IMR-90 (cell line): ENCODE data around the gene ZYG11B. TPM values are rescaled to one million over a fixed set of nuclear protein-coding genes. Genes with fewer than 3 reads are reported as not detected.

Experiments used
- ATAC-seq: fragments of 200-7000 bp; cut with Tn5 transposase; 2 replicates; pipeline ENCODE4 v1.9.1; 2020; ENCODE audit warnings: low read depth, mild to moderate bottlenecking, moderate library complexity
- BruUV-seq: library from RNA; stranded (reverse); fragments of 400-500 nt; replicated peaks from 2 replicates; lab custom pipeline; 2021; lab: Mats Ljungman, UMichigan
- CTCF ChIA-PET: fragments of 300-600 bp; formaldehyde crosslinking; extraction: SDS; loops from one replicate; lab custom pipeline; 2021; ENCODE audit warnings: antibody characterized with exemption; lab: Yijun Ruan, JAX
- POLR2A ChIA-PET: fragments of 300-600 bp; sonication (Branson Sonifier 250); formaldehyde crosslinking; loops from one replicate; lab custom pipeline; 2022; ENCODE audit warnings: antibody characterized with exemption; ENCODE audit not compliant: unreplicated experiment; lab: Charles Lee
- DNase-seq: peaks from one replicate; pipeline ENCODE4 v3.0.0; 2013
- H2AFZ ChIP-seq: replicated peaks from 2 replicates; pipeline ENCODE3; 2013; ENCODE audit warnings: low read length, mild to moderate bottlenecking; ENCODE audit not compliant: poor library complexity
- H2AK5ac ChIP-seq: 2 replicates; pipeline ENCODE4 v1.6.1; 2013; ENCODE audit warnings: low read depth, low read length, inconsistent platforms
- H2AK9ac ChIP-seq: replicated peaks from 2 replicates; pipeline ENCODE3; 2013; ENCODE audit warnings: mild to moderate bottlenecking, low read depth, low read length, moderate library complexity; ENCODE audit not compliant: poor library complexity
- H2BK120ac ChIP-seq: 2 replicates; pipeline ENCODE4 v1.6.1; 2013; ENCODE audit warnings: low read depth, low read length, inconsistent platforms
- H2BK15ac ChIP-seq: 3 replicates; pipeline ENCODE4 v1.6.1; 2013; ENCODE audit warnings: low read depth, low read length, inconsistent platforms
- H2BK20ac ChIP-seq: 2 replicates; pipeline ENCODE4 v1.6.1; 2013; ENCODE audit warnings: low read depth, mild to moderate bottlenecking, inconsistent platforms, low read length, moderate library complexity
- H2BK5ac ChIP-seq: 2 replicates; pipeline ENCODE4 v1.6.1; 2013; ENCODE audit warnings: mild to moderate bottlenecking, low read depth, low read length, inconsistent platforms; ENCODE audit not compliant: poor library complexity, severe bottlenecking
- H3K14ac ChIP-seq: replicated peaks from 2 replicates; pipeline ENCODE4 v1.6.1; 2013; ENCODE audit warnings: low read depth, low read length, inconsistent platforms
- H3K18ac ChIP-seq: 2 replicates; pipeline ENCODE4 v1.6.1; 2013; ENCODE audit warnings: low read depth, low read length, control low read depth
- H3K23ac ChIP-seq: 2 replicates; pipeline ENCODE4 v1.6.1; 2013; ENCODE audit warnings: low read depth, low read length, inconsistent platforms
- H3K27ac ChIP-seq: 2 replicates; pipeline ENCODE4 v1.5.1; 2013; ENCODE audit warnings: mild to moderate bottlenecking, control low read depth, low read length; ENCODE audit not compliant: insufficient read depth
- H3K27me3 ChIP-seq: 2 replicates; pipeline ENCODE4 v1.6.1; 2013; ENCODE audit warnings: low read length; ENCODE audit not compliant: control insufficient read depth, insufficient read depth
- H3K36me3 ChIP-seq: 2 replicates; pipeline ENCODE4 v1.6.1; 2013; ENCODE audit warnings: low read length, mixed read lengths; ENCODE audit not compliant: control insufficient read depth, insufficient read depth
- H3K4ac ChIP-seq: 2 replicates; pipeline ENCODE4 v1.6.1; 2013; ENCODE audit warnings: low read depth, low read length, inconsistent platforms
- H3K4me1 ChIP-seq: 2 replicates; pipeline ENCODE4 v1.6.1; 2013; ENCODE audit warnings: low read length, mixed read lengths; ENCODE audit not compliant: control insufficient read depth, insufficient read depth
- H3K4me2 ChIP-seq: 2 replicates; pipeline ENCODE4 v1.6.1; 2013; ENCODE audit warnings: low read depth, mild to moderate bottlenecking, control low read depth, low read length, moderate library complexity
- H3K4me3 ChIP-seq: 2 replicates; pipeline ENCODE4 v1.5.1; 2013; ENCODE audit warnings: low read depth, mild to moderate bottlenecking, control low read depth, low read length, moderate library complexity; ENCODE audit not compliant: insufficient read depth
- H3K56ac ChIP-seq: 2 replicates; pipeline ENCODE4 v1.6.1; 2013; ENCODE audit warnings: low read length, inconsistent platforms; ENCODE audit not compliant: insufficient read depth; ENCODE audit errors: extremely low read depth
- H3K79me1 ChIP-seq, 2 experiments: 2 replicates each; pipeline ENCODE4 v1.6.1; 2013; ENCODE audit warnings: low read length in 2 of 2, inconsistent platforms in 1 of 2, low read depth in 1 of 2
- H3K9ac ChIP-seq: 2 replicates; pipeline ENCODE4 v1.6.1; 2013; ENCODE audit warnings: low read depth, low read length, control low read depth
- H3K9me1 ChIP-seq: 2 replicates; pipeline ENCODE4 v1.6.1; 2013; ENCODE audit warnings: low read length, inconsistent platforms; ENCODE audit not compliant: insufficient read depth
- H3K9me3 ChIP-seq: 2 replicates; pipeline ENCODE4 v1.6.1; 2013; ENCODE audit warnings: low read length; ENCODE audit not compliant: control insufficient read depth, insufficient read depth
- H4K20me1 ChIP-seq: 2 replicates; pipeline ENCODE4 v1.6.1; 2013; ENCODE audit warnings: low read length, inconsistent platforms; ENCODE audit not compliant: insufficient read depth
- H4K5ac ChIP-seq: 2 replicates; pipeline ENCODE4 v1.6.1; 2013; ENCODE audit warnings: mild to moderate bottlenecking, low read depth, low read length, control low read depth
- H4K8ac ChIP-seq, 2 experiments: 2 replicates each; pipeline ENCODE4 v1.6.1; 2013; ENCODE audit warnings: low read depth in 2 of 2, low read length in 2 of 2, control low read depth in 1 of 2, inconsistent platforms in 1 of 2
- H4K91ac ChIP-seq: 2 replicates; pipeline ENCODE4 v1.6.1; 2013; ENCODE audit warnings: low read depth, low read length, inconsistent platforms; ENCODE audit not compliant: insufficient read depth
- BHLHE40 ChIP-seq: fragments of 150-350 bp; IDR thresholded peaks from 2 replicates; pipeline ENCODE4 v1.6.1; 2016; ENCODE audit warnings: mild to moderate bottlenecking, low read depth, low read length
- WGBS, 2 experiments: methylation state at CpG; one replicate each; pipeline versions ENCODE4 v1.1.5 to v1.1.7; 2013; ENCODE audit warnings: missing lambda C conversion rate in 2 of 2; ENCODE audit not compliant: insufficient read length in 1 of 2; ENCODE audit errors: extremely low coverage in 2 of 2; 5-methylcytosine and 5-hydroxymethylcytosine counted together
- dilution Hi-C: fragments of 300-500 bp; cut with HindIII; formaldehyde crosslinking; loops from one replicate; pipeline ENCODE4 v1.14.3; 2018; ENCODE audit warnings: low sequenced_read_pairs; ENCODE audit not compliant: unreplicated experiment
- in situ Hi-C: fragments of 300-500 bp; cut with MboI; formaldehyde crosslinking; loops from 3 replicates; pipeline ENCODE4 v1.14.3; 2019; ENCODE audit warnings: low sequenced_read_pairs, inconsistent platforms, mixed read lengths
- intact Hi-C: fragments of 100-400 bp; cut with micrococcal nuclease; formaldehyde crosslinking; loops from 2 replicates; pipeline ENCODE4 v1.10.0; 2022
- polyA plus RNA-seq, 3 experiments: library from polyadenylated mRNA; depleted of rRNA; stranded (reverse); fragments of >200 nt; gene quantifications; 2 replicates each; pipeline ENCODE4 v1.2.3, GENCODE V29; 2012; ENCODE audit warnings: low replicate concordance in 1 of 3
- total RNA-seq: library from RNA; depleted of rRNA; stranded (reverse); fragments of >200 nt; gene quantifications from 2 replicates; pipeline ENCODE4 v1.2.3, GENCODE V29; 2012

Gene ZYG11B
- total and polyA plus RNA-seq, 2 of the 4 experiments (the other 2 are of a cell fraction): 8.1 to 55.2 TPM

DNA sequence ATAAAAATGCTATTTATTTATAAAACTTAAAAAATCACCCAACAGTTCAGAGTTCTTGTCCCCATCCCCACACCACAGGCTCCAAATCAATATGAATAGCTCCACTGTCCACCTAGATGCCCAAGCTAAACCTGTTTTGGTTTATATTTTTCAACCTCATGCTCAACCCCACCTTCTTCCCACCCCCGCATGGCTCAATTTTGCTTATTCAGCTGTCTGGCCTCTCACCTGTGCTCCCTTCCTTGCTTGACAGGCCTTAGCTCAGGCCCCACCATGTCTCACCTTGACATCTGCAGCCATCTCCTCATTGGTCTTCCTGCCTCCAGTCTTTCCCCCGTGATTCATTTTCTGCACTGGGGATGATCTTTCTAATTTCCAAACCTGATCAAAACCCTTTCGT, 45.9 kb upstream of the ZYG11B start:
- Histone ChIP-seq H3K79me1 (no peaks in the 10 kb centered on the region), H2AK9ac (no peak overlapping the region), H3K9ac (no peak overlapping the region), H2AK5ac (no peak overlapping the region), H3K4me1 (peaks cover 4% of the 10 kb centered on the region; the same call in 1 of the 2 replicates), H2AFZ (no peak overlapping the region), H3K27ac (no peak overlapping the region), H2BK120ac (no peak overlapping the region), H2BK5ac (no peak overlapping the region), H3K4me2 (no peak overlapping the region), H3K4me3 (no peak overlapping the region), H3K27me3 (no peaks in the 10 kb centered on the region), H3K9me1 (no peaks in the 10 kb centered on the region), H2BK20ac (no peak overlapping the region), H4K20me1 (no peaks in the 10 kb centered on the region), H3K4ac (no peak overlapping the region), H4K91ac (no peak overlapping the region), H3K23ac (no peak overlapping the region), H3K9me3 (no peaks in the 10 kb centered on the region), H3K14ac (no peak overlapping the region), H2BK15ac (no peak overlapping the region), H4K5ac (no peak overlapping the region), H3K36me3 (no peaks in the 10 kb centered on the region), H3K18ac (no peak overlapping the region), H3K56ac (no peak overlapping the region), H4K8ac (no peak overlapping the region)
- DNase-seq (no peak), ATAC-seq (no peak)
- in situ Hi-C loops: loop anchor here (10.0 kb wide), 1 partner anchor 276 kb away; the partner anchor contains the start of genes ORC1 and PRPF38A
- no TSS peak for BruUV-seq
- ChIA-PET CTCF (no interaction called here), POLR2A (no interaction called here)
- TF ChIP-seq BHLHE40: no peak
- intact Hi-C loops: no loop called here
- WGBS, 2 experiments: no CpG with 5 or more reads among the region's 3 CpGs
- dilution Hi-C loops: no loop called here
